Measurements from ENCODE around the gene F13A1.

GRCh38 chr6:6352772-6353171, 32.3 kb upstream of the F13A1 start:
- TF ChIP-seq, protein P1, sequence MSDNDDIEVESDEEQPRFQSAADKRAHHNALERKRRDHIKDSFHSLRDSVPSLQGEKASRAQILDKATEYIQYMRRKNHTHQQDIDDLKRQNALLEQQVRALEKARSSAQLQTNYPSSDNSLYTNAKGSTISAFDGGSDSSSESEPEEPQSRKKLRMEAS (IDR thresholded peaks at IDR 0.05): no peak
- no peak for TF ChIP-seq TEAD4 (IDR thresholded peaks at IDR 0.05; ENCODE audit: low read depth, low read length)
- TF ChIP-seq SP1 (IDR thresholded peaks at IDR 0.05; ENCODE audit: low read depth, low read length): no peak
- no peak for TF ChIP-seq EGR1 (IDR thresholded peaks at IDR 0.05; ENCODE audit: borderline replicate concordance, low read depth, low read length)
- TF ChIP-seq POLR2A (IDR thresholded peaks at IDR 0.05; ENCODE audit: control extremely low read depth in 1 of 2, low read depth in 2 of 2, low read length in 2 of 2): no peak
- no peak for TF ChIP-seq POLR2AphosphoS5 (IDR thresholded peaks at IDR 0.05; ENCODE audit: low read depth, low read length)
- TF ChIP-seq, protein P2, sequence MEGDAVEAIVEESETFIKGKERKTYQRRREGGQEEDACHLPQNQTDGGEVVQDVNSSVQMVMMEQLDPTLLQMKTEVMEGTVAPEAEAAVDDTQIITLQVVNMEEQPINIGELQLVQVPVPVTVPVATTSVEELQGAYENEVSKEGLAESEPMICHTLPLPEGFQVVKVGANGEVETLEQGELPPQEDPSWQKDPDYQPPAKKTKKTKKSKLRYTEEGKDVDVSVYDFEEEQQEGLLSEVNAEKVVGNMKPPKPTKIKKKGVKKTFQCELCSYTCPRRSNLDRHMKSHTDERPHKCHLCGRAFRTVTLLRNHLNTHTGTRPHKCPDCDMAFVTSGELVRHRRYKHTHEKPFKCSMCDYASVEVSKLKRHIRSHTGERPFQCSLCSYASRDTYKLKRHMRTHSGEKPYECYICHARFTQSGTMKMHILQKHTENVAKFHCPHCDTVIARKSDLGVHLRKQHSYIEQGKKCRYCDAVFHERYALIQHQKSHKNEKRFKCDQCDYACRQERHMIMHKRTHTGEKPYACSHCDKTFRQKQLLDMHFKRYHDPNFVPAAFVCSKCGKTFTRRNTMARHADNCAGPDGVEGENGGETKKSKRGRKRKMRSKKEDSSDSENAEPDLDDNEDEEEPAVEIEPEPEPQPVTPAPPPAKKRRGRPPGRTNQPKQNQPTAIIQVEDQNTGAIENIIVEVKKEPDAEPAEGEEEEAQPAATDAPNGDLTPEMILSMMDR (IDR thresholded peaks at IDR 0.05; ENCODE audit: control extremely low read depth in 1 of 3, insufficient read depth in 1 of 3, low read depth in 1 of 3, low read length in 3 of 3): no peak
- no peak for TF ChIP-seq HDAC6 (IDR thresholded peaks at IDR 0.05; ENCODE audit: low read depth, low read length)

Data from H1 (cell line).